PC-9 (cell line): ENCODE data around the gene NUMB. TPM values are rescaled to one million over a fixed set of nuclear protein-coding genes. Genes with fewer than 3 reads are reported as not detected.

Source experiments
- BruUV-seq: library from RNA; stranded (reverse); fragments of 400-500 nt; replicated peaks from 2 replicates; lab custom pipeline; 2021; lab: Mats Ljungman, UMichigan
- CTCF ChIA-PET: fragments of 300-600 bp; sonication (Branson Sonifier 250); formaldehyde crosslinking; loops from one replicate; lab custom pipeline; 2022; ENCODE audit warnings: antibody characterized with exemption; lab: Charles Lee
- POLR2A ChIA-PET: fragments of 300-600 bp; sonication (Branson Sonifier 250); formaldehyde crosslinking; loops from one replicate; lab custom pipeline; 2022; ENCODE audit warnings: antibody characterized with exemption; ENCODE audit not compliant: unreplicated experiment; lab: Charles Lee
- DNase-seq, 2 experiments: peaks; one replicate each; pipeline versions ENCODE4 v3.0.0 to v3.0.0-alpha.2; 2015 to 2022; ENCODE audit warnings: mixed read lengths in 1 of 2
- H2AFZ ChIP-seq: fragments of 200-600 bp; sonication (generic); 2 replicates; pipeline ENCODE4 v1.8.1; 2017; ENCODE audit warnings: antibody characterized with exemption
- H3F3A ChIP-seq: fragments of 200-600 bp; sonication (generic); 2 replicates; pipeline ENCODE4 v1.8.1; 2017; ENCODE audit warnings: antibody characterized with exemption, mild to moderate bottlenecking, low read depth; ENCODE audit not compliant: insufficient read depth
- H3K27ac ChIP-seq: fragments of 200-600 bp; sonication (generic); 2 replicates; pipeline ENCODE4 v1.6.1; 2016; ENCODE audit warnings: mixed run types
- H3K27me3 ChIP-seq: fragments of 200-600 bp; sonication (generic); 2 replicates; pipeline ENCODE4 v1.6.1; 2016; ENCODE audit warnings: low read depth, mixed run types; ENCODE audit not compliant: insufficient read depth
- H3K36me3 ChIP-seq: fragments of 200-600 bp; sonication (generic); 2 replicates; pipeline ENCODE4 v1.6.1; 2016; ENCODE audit warnings: low read depth, mixed run types
- H3K4me1 ChIP-seq: fragments of 200-600 bp; sonication (generic); replicated peaks from 2 replicates; pipeline ENCODE4 v1.6.1; 2016; ENCODE audit warnings: mixed run types; ENCODE audit not compliant: insufficient read depth
- H3K4me2 ChIP-seq: fragments of 200-600 bp; sonication (generic); 2 replicates; pipeline ENCODE4 v1.6.1; 2017; ENCODE audit warnings: mixed run types
- H3K4me3 ChIP-seq: fragments of 200-600 bp; sonication (generic); 2 replicates; pipeline ENCODE4 v1.6.1; 2016; ENCODE audit warnings: mixed run types
- H3K79me2 ChIP-seq: fragments of 200-600 bp; sonication (generic); 2 replicates; pipeline ENCODE4 v1.6.1; 2017; ENCODE audit warnings: low read depth, mixed run types
- H3K9me2 ChIP-seq: fragments of 200-600 bp; sonication (generic); 2 replicates; pipeline ENCODE4 v1.8.1; 2017; ENCODE audit warnings: mild to moderate bottlenecking; ENCODE audit not compliant: insufficient read depth
- H3K9me3 ChIP-seq: fragments of 200-600 bp; sonication (generic); 2 replicates; pipeline ENCODE4 v1.8.1; 2016; ENCODE audit warnings: low read depth; ENCODE audit not compliant: insufficient read depth
- H4K20me1 ChIP-seq: fragments of 200-600 bp; sonication (generic); 2 replicates; pipeline ENCODE4 v1.8.1; 2017; ENCODE audit not compliant: insufficient read depth
- CTCF ChIP-seq: fragments of 200-600 bp; sonication (generic); conservative IDR thresholded peaks from 2 replicates; pipeline ENCODE4 v1.6.1; 2017; ENCODE audit warnings: mixed run types, antibody characterized with exemption, mild to moderate bottlenecking, moderate library complexity
- EZH2 ChIP-seq: fragments of 200-600 bp; sonication (generic); IDR thresholded peaks from 2 replicates; pipeline ENCODE4 v1.8.0; 2017; ENCODE audit warnings: antibody characterized with exemption, low read depth
- intact Hi-C: fragments of 100-400 bp; cut with micrococcal nuclease; formaldehyde crosslinking; loops from one replicate; pipeline ENCODE4 v1.10.0; 2022; ENCODE audit not compliant: unreplicated experiment
- total RNA-seq: library from RNA; stranded (reverse); gene quantifications from 2 replicates; pipeline ENCODE4 v1.2.3, GENCODE V29; 2021

NUMB gene
- total RNA-seq, 1 experiment from 2014 or later, result 64.5 TPM

GRCh38 chr14:73339846-73340595, 118.3 kb downstream of the NUMB start:
- Histone ChIP-seq H4K20me1 (peaks cover 4% of the 10 kb centered on the region; the same call in 1 of the 2 replicates), H3K27ac (no peak overlapping the region), H3K79me2 (no peaks in the 10 kb centered on the region), H3K4me2 (no peak overlapping the region), H3K9me2 (no peaks in the 10 kb centered on the region), H3K36me3 (no peaks in the 10 kb centered on the region), H3K27me3 (no peaks in the 10 kb centered on the region), H3F3A (no peaks in the 10 kb centered on the region), H3K4me3 (no peak overlapping the region), H2AFZ (no peak overlapping the region), H3K9me3 (no peaks in the 10 kb centered on the region), H3K4me1 (no peaks in the 10 kb centered on the region)
- no TSS peak for BruUV-seq
- TF ChIP-seq CTCF, result no peak
- no peak for TF ChIP-seq EZH2
- no peak for DNase-seq
- intact Hi-C loops, result no loop called here
- ChIA-PET CTCF (no interaction called here), POLR2A (no interaction called here)

- Histone ChIP-seq H3K36me3 (no peaks in the 10 kb centered on the region), H3F3A (no peaks in the 10 kb centered on the region), H3K79me2 (no peaks in the 10 kb centered on the region), H3K4me1 (no peaks in the 10 kb centered on the region), H3K9me3 (no peaks in the 10 kb centered on the region), H3K27ac (no peak overlapping the region), H3K9me2 (no peaks in the 10 kb centered on the region), H3K4me3 (no peak overlapping the region), H4K20me1 (no peaks in the 10 kb centered on the region; the same call in 1 of the 2 replicates), H3K4me2 (no peak overlapping the region), H2AFZ (no peak overlapping the region), H3K27me3 (no peaks in the 10 kb centered on the region)
- TF ChIP-seq EZH2 (no peak), CTCF (no peak)
- ChIA-PET POLR2A (no interaction called here), CTCF (no interaction called here)
- no peak for DNase-seq
- intact Hi-C loops, result no loop called here
- no TSS peak for BruUV-seq
Observed at GRCh38 chr14:73339206-73339605, 119.1 kb downstream of the NUMB start.

DNA sequence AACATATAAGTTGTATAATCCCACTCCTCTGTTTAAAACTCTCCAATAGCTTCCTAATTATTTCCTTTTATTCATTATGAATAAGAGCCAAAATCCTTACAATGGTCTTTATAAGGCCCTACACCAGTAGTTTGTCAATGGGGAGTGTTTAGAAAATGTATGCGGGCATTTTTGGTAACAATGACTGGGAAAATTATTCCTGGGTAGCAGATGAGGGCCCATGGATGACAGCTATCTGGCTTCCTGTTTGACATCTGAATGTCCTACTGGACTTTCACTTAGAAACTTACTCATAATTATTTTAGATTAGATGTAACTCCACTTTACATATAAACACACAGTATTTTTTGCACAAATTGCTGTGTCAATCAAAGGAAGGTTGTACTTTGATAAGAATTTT, 119.8 kb downstream of the NUMB start:
- no TSS peak for BruUV-seq
- Histone ChIP-seq H3K79me2 (no peaks in the 10 kb centered on the region), H3K4me3 (no peak overlapping the region), H3F3A (no peaks in the 10 kb centered on the region), H3K27ac (no peak overlapping the region), H3K27me3 (no peaks in the 10 kb centered on the region), H3K9me2 (no peaks in the 10 kb centered on the region), H4K20me1 (no peaks in the 10 kb centered on the region; the same call in 1 of the 2 replicates), H3K4me1 (no peaks in the 10 kb centered on the region), H3K9me3 (no peaks in the 10 kb centered on the region), H3K4me2 (no peak overlapping the region), H3K36me3 (no peaks in the 10 kb centered on the region), H2AFZ (no peak overlapping the region)
- POLR2A ChIA-PET, result no interaction called here
- DNase-seq, result no peak
- CTCF ChIA-PET, result no interaction called here
- TF ChIP-seq CTCF (no peak), EZH2 (no peak)
- intact Hi-C loops, result no loop called here
